HG02642 (cell line): ENCODE data around the gene KDM2A.
A peak's percentile ranks its signal among the peaks of the same experiment; 100 is the strongest.

Source experiments
- ATAC-seq: cut with Tn5 transposase; IDR thresholded peaks from one replicate; pipeline ENCODE4 v1.9.1; 2021; ENCODE audit warnings: mild to moderate bottlenecking; ENCODE audit not compliant: unreplicated experiment, poor library complexity

Gene KDM2A

GRCh38 chr11:67269401-67270255, 150.6 kb downstream of the KDM2A start:
- ATAC-seq = no peak

GRCh38 chr11:67270256-67271204, 151.5 kb downstream of the KDM2A start:
- ATAC-seq = no peak

- ATAC-seq = no peak
Measured at GRCh38 chr11:67271205-67271540, 152.1 kb downstream of the KDM2A start.

GRCh38 chr11:67271541-67272284, 152.7 kb downstream of the KDM2A start:
- ATAC-seq = no peak

- ATAC-seq = no peak
Measured at GRCh38 chr11:67272327-67273259, 153.5 kb downstream of the KDM2A start.

GRCh38 chr11:67273260-67273990, 154.4 kb downstream of the KDM2A start:
- ATAC-seq = no peak

GRCh38 chr11:67274768-67275605, 155.9 kb downstream of the KDM2A start:
- no peak for ATAC-seq

GRCh38 chr11:67275606-67276409, 156.7 kb downstream of the KDM2A start:
- no peak for ATAC-seq

GRCh38 chr11:67276781-67277230, 157.7 kb downstream of the KDM2A start:
- ATAC-seq = peak; percentile 23

GRCh38 chr11:67277231-67277961, 158.3 kb downstream of the KDM2A start:
- ATAC-seq = peak; percentile 73

GRCh38 chr11:67278135-67278938, 159.3 kb downstream of the KDM2A start:
- no peak for ATAC-seq

- no peak for ATAC-seq
Measured at GRCh38 chr11:67278939-67279588, 160.0 kb downstream of the KDM2A start.

GRCh38 chr11:67279589-67280340, 160.7 kb downstream of the KDM2A start:
- ATAC-seq = no peak

GRCh38 chr11:67280341-67280787, 161.3 kb downstream of the KDM2A start:
- ATAC-seq = no peak
